Lower leg skin (tissue), 3 donors: ENCODE results near the gene DNAJB7.

Experiments
- CTCF ChIP-seq, 3 donors: fragments of 450-650 bp; IDR thresholded peaks; one replicate each; pipeline ENCODE4 v1.5.1; 2016; ENCODE audit warnings: antibody characterized with exemption in 3 of 3, mild to moderate bottlenecking in 3 of 3, moderate library complexity in 2 of 3
- POLR2A ChIP-seq, 2 donors: fragments of 450-650 bp; IDR thresholded peaks; one replicate each; pipeline ENCODE4 v1.6.1; 2016 to 2017; ENCODE audit warnings: antibody characterized with exemption in 2 of 2, mild to moderate bottlenecking in 1 of 2, moderate library complexity in 1 of 2

- TF ChIP-seq CTCF (IDR thresholded peaks at IDR 0.05) (no peak), POLR2A (IDR thresholded peaks at IDR 0.05) (no peak)
These were observed 13.2 kb upstream of the DNAJB7 start for GRCh38 chr22:40875111-40875510.
